HG03064 (cell line): ENCODE results near the gene POLD4.

Source experiments
- ATAC-seq: cut with Tn5 transposase; IDR thresholded peaks from one replicate; pipeline ENCODE4 v1.9.1; 2021; ENCODE audit warnings: low read depth; ENCODE audit not compliant: unreplicated experiment

The POLD4 gene

DNA sequence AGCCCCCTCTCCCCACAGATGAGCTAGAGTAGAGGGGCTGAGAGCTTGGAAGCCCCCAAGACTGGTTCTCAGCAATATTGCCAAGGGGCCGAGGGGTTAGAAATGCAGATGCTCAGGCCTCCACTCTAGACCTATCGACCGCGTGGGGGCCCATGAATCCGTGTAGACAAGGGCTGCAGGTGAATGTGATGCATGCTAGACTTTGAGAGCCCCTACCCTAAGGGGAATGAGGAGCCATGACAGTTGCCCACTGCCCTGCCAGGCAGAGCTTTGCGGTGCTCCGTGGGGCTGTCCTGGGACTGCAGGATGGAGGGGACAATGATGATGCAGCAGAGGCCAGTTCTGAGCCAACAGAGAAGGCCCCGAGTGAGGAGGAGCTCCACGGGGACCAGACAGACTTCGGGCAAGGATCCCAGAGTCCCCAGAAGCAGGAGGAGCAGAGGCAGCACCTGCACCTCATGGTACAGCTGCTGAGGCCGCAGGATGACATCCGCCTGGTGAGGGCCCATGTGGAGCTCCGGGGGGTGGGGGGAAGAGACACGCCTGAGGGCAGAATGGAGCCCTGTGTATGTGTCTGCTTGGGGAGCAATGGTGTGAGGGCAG is 48.7 kb downstream of the POLD4 start:
- no peak for ATAC-seq

- no peak for ATAC-seq
Observed at GRCh38 chr11:67303835-67304411, 49.4 kb downstream of the POLD4 start.

DNA sequence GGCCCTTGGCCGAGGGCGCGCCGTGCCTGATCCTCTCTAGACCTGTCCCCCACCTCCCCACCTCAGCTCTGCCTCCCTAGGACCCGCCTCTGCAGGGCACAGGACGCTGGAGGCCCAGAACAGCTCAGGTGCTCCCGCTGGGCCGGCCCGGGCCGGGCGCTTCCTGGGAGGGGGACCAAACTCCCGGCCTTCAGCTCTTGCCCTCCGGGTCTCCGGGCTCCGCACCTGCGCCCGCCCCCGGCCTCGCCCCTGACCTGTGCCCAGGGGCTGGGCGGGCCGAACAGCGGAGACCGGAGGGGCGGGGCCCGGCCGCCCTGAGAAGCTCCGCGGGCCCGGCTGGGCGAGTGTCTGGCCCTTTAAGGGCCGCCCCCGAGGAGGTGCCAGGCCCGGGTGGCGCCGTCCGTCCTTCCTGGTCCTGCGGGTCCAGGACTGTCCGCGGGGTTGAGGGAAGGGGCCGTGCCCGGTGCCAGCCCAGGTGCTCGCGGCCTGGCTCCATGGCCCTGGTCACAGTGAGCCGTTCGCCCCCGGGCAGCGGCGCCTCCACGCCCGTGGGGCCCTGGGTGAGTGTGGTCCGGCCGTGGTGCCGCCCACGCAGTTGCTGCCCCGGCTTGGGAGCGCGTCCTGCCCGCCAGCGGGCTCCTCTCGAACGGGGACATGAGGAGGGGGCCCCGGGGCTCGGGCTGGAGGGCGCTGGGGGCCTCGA is 50.1 kb downstream of the POLD4 start, which contains the start of gene SSH3:
TSS of gene SSH3 (plus strand) at position 399 of the 703 bp plus-strand sequence. CDS start at position 495, 96 bp downstream.
- no peak for ATAC-seq

- ATAC-seq = no peak
Observed at GRCh38 chr11:67302571-67303131, 50.7 kb downstream of the POLD4 start.

- no peak for ATAC-seq
Observed at GRCh38 chr11:67301951-67302516, 51.3 kb downstream of the POLD4 start.

DNA sequence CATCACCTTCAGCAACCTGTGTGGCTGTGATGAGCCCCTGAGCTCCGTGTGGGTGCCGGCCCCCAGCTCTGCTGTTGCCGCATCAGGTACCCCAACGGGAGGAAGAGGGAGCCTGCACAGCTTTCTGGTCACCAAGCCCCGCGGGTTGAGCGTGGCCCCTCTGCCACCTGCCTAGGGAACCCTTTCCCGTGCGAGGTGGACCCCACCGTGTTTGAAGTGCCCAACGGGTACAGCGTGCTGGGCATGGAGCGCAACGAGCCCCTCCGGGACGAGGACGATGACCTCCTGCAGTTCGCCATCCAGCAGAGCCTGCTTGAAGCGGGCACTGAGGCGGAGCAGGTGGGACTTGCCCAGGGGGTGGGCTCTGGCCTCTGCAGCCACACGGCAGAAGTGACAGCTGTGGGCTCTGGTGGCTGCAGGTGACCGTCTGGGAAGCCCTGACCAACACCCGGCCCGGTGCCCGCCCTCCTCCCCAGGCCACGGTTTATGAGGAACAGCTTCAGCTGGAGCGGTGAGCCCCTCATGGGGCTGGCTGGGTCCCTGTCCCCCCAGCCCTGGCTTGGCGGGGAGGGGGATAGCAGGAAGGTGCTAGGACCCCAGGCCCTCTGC is 51.9 kb downstream of the POLD4 start:
- ATAC-seq = no peak
